HG02840 (cell line): ENCODE data around the gene PPM1B.
"Not testable (repeated sequence)": the region's sequence is repeated elsewhere in the genome, so short reads cannot be mapped to it uniquely, and the experiment has no call there.

ENCODE experiments used
- ATAC-seq: cut with Tn5 transposase; IDR thresholded peaks from one replicate; pipeline ENCODE4 v1.9.1; 2021; ENCODE audit warnings: mild to moderate bottlenecking, moderate library complexity, moderate number of reproducible peaks; ENCODE audit not compliant: unreplicated experiment, low FRiP score

The PPM1B gene

GRCh38 chr2:44246436-44246835, 77.8 kb downstream of the PPM1B start:
- no peak for ATAC-seq

GRCh38 chr2:44246840-44247369, 78.2 kb downstream of the PPM1B start:
- ATAC-seq: no peak

- ATAC-seq: no peak
Measured at GRCh38 chr2:44247924-44248323, 79.2 kb downstream of the PPM1B start.

GRCh38 chr2:44249269-44249668, 80.6 kb downstream of the PPM1B start:
- ATAC-seq: not testable (repeated sequence)

GRCh38 chr2:44250376-44250775, 81.7 kb downstream of the PPM1B start:
- ATAC-seq: no peak

GRCh38 chr2:44254023-44254422, 85.3 kb downstream of the PPM1B start:
- ATAC-seq: no peak

GRCh38 chr2:44255704-44256103, 87.0 kb downstream of the PPM1B start:
- ATAC-seq: not testable (repeated sequence)

- not testable (repeated sequence) for ATAC-seq
Measured at GRCh38 chr2:44257802-44258201, 89.1 kb downstream of the PPM1B start.

GRCh38 chr2:44267269-44267795, 98.7 kb downstream of the PPM1B start:
- no peak for ATAC-seq

- no peak for ATAC-seq
Measured at GRCh38 chr2:44267796-44268648, 99.3 kb downstream of the PPM1B start.

GRCh38 chr2:44269831-44270230, 101.2 kb downstream of the PPM1B start:
- ATAC-seq: no peak

GRCh38 chr2:44271296-44271695, 102.6 kb downstream of the PPM1B start:
- no peak for ATAC-seq

GRCh38 chr2:44273076-44273475, 104.4 kb downstream of the PPM1B start:
- ATAC-seq: no peak

GRCh38 chr2:44273596-44273995, 104.9 kb downstream of the PPM1B start:
- no peak for ATAC-seq

GRCh38 chr2:44275927-44276303, 107.2 kb downstream of the PPM1B start:
- ATAC-seq: no peak

GRCh38 chr2:44277541-44277940, 108.9 kb downstream of the PPM1B start:
- no peak for ATAC-seq

- no peak for ATAC-seq
Measured at GRCh38 chr2:44280869-44281268, 112.2 kb downstream of the PPM1B start.
